Natural killer cell treated with Interleukin-12 subunit alpha and Interleukin-12 subunit beta and Interleukin-15 and Interleukin-18, amount 100 ng/mL, for 72 hours (primary cell): Measurements from ENCODE around the gene METAP1D. TPM values are rescaled to one million over a fixed set of nuclear protein-coding genes. Genes with fewer than 3 reads are reported as not detected.
"Not testable (repeated sequence)": the region's sequence is repeated elsewhere in the genome, so short reads cannot be mapped to it uniquely, and the experiment has no call there.

Experiments
- ATAC-seq, 2 donors: fragments of 150-1000 bp; cut with Tn5 transposase in 1 of 2; sonication (Bioruptor Pico), chemical (Tn5 transposase) in 1 of 2; 2 replicates each; pipeline ENCODE4 v1.10.0; 2021
- DNase-seq: peaks from one replicate; pipeline ENCODE4 v3.0.0; 2022; ENCODE audit warnings: low spot score
- H3K27ac Mint-ChIP-seq, 2 donors: 1 replicate in 1 of 2; 2 replicates in 1 of 2; pipeline ENCODE4 v1.8.0; 2022; ENCODE audit warnings: mixed read lengths in 2 of 2, mild to moderate bottlenecking in 1 of 2, moderate library complexity in 1 of 2
- H3K27me3 Mint-ChIP-seq, 2 donors: 1 replicate in 1 of 2; 2 replicates in 1 of 2; pipeline ENCODE4 v1.8.0; 2022; ENCODE audit warnings: mixed read lengths in 2 of 2
- H3K36me3 Mint-ChIP-seq: one replicate; pipeline ENCODE4 v1.8.0; 2022; ENCODE audit warnings: mixed read lengths
- H3K4me1 Mint-ChIP-seq, 2 donors: 1 replicate in 1 of 2; 2 replicates in 1 of 2; pipeline ENCODE4 v1.8.0; 2022; ENCODE audit warnings: low read depth in 2 of 2, mixed read lengths in 2 of 2, mild to moderate bottlenecking in 1 of 2
- H3K4me3 Mint-ChIP-seq: one replicate; pipeline ENCODE4 v1.8.0; 2022; ENCODE audit warnings: mixed read lengths
- H3K9me3 Mint-ChIP-seq: 2 replicates; pipeline ENCODE4 v1.8.0; 2022; ENCODE audit warnings: mixed read lengths
- total RNA-seq, 2 donors: library from RNA; stranded (reverse); gene quantifications; one replicate each; pipeline ENCODE4 v1.2.3, GENCODE V29; 2022

Gene METAP1D
- total RNA-seq, 2 donors from 2014 or later: 2.8 to 6.6 TPM

DNA sequence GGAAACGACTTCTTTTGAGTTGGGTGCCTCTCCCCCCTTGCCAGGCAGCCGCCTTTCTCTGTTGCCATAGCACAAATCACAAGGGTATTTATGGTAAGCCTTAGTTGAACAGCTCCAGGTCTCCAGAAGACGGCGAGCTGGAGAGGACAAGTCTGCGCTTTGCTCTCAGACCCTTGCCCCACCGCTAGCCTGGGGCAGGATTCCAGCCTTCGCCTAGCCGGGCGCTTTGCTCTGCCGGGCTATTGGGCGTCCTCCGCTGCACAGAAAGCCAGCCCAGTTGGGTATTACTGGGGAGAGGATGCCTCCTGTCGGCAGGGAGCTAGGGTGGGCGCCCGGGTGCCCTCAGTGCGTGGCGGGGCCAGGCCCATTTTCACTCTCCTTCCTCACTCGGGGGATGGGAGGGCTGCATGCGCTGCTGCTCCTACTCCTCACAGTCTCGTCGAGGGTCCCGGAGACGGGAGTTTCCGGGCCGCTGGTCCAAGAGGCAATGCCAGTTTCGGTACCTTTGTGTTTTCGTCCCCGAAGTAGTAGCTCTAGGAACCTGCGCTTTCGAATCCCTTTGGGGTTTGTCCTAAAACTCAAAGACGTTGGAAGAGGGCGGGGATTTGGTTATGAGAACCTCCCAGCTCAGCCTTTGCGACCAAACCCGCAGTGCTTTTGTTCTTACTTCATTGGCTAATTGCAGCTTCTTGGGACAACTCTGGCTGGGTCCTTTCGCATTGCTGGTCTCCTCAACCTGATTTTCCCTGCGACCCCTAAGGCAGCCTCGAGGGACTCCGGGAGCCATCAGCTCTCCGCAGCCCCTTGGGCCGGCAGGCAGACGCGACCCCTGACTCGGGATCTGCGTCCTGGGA is 106.6 kb downstream of the METAP1D start:
- Mint-ChIP-seq H3K36me3 (no peaks in the 10 kb centered on the region), H3K4me1 (peaks cover 30 to 40% of the 10 kb centered on the region in 2 donors), H3K9me3 (no peaks in the 10 kb centered on the region), H3K27me3 (peaks cover 46 to 57% of the 10 kb centered on the region in 2 donors), H3K4me3 (peak overlapping the region; percentile 36), H3K27ac (no peak overlapping the region)
- ATAC-seq (peak; percentile 51 to 70), DNase-seq (no peak)

DNA sequence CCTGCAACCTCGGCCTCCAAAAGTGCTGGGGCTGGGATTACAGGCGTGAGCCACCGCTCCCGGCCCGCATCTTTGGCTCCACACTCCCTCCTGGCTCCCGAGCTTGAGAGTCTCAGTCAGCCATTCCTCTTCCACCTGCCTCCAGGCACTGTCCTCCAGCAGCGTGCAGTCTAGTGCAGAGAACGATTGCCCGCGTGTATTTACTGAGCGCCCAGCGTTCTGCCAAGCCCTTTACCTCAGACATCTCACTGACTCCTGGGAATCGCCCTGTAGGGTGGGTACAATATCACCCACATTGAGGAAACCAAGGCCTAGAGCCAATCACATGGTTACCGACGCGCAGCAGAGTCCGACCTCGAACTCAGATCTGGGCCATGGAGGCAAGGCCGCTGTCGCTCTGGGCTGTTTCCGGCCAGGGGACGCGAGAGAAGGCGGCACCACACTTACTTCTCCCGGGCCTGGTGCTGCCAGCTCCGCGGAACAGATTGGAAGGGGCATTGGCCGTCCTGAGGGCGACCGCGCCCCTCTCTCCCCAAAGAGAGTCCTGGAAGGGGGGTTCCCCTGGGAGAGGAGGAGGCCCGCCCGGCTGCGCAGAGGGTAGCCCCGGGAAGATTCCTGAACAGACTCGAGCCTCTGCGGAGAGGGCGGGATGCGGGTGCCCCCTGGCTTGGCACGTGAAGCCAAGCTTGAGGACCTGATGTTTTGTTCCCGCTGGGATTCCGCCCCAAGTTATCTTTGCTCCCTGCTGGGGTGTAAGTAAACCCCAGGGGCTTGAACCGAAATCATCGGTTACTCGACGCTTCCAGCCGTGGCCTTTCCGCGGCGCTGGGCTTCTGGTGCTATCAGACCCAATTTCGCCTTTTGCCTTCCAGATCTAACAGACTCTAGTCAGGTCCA is 108.2 kb downstream of the METAP1D start:
- Mint-ChIP-seq H3K36me3 (no peaks in the 10 kb centered on the region), H3K9me3 (no peaks in the 10 kb centered on the region), H3K4me3 (peak overlapping the region; percentile 70), H3K4me1 (peaks cover 17 to 27% of the 10 kb centered on the region in 2 donors), H3K27me3 (peaks cover 38 to 49% of the 10 kb centered on the region in 2 donors), H3K27ac (no peak overlapping the region)
- DNase-seq (no peak), ATAC-seq (no peak)

DNA sequence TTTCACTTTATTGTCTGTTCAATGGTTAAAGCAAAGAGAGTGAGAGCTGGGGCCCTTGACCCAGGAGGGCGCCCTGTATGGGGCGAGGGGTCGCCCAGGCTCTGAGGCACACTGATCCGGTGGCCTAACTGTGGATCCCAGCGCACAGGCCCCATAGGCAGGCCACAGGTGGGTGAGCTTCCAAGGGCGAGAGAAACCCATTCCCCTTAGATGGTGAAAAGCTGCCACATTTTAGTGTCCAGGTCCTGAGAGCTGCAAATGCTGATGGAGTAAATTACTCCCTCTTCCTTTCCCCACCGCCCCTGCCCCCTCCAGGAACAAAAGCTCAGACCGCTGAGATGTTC is 108.8 kb downstream of the METAP1D start:
- peaks cover 41 to 47% of the 10 kb centered on the region in 2 donors for H3K27me3 Mint-ChIP-seq

DNA sequence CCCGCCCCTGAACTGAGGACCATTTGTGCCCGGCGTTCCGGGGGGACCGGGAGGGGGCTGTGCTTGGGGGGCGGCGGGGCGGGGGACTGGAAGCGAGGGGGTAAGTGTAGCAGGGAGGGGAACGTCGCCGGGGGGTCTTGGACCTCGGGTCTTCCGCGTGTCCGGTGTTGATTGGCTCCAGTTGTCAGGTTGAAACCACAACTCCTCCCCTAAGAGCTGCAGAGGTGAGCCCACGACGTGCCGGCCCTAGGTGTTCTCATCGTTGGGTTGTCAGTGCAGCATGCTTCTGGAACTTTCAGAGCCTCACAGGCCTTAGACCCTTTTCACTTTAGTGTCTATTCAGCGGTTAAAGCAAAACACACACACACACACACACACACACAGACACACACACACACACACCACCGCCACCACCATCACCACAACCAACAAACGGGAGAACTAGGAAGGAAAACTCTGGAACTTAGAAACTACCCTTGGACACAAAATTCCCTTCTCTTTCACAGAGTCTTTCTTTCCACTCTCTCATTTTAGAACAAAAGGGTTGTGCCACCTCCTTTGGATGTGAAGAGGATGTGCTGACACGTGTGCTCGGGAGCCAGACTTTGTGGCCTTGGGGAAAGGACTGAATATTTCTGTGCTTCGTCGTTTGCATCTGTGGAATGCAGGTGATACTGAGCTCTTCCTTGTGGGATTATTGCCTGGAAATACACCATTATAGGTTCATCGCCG is 109.7 kb downstream of the METAP1D start:
- ATAC-seq: no peak
- Mint-ChIP-seq H3K4me1 (peaks cover 10 to 13% of the 10 kb centered on the region in 2 donors), H3K36me3 (no peaks in the 10 kb centered on the region), H3K9me3 (no peaks in the 10 kb centered on the region), H3K27ac (no peak overlapping the region), H3K4me3 (no peak overlapping the region), H3K27me3 (peaks cover 37 to 39% of the 10 kb centered on the region in 2 donors)
- no peak for DNase-seq

More for the DNA sequence above, 108.8 kb downstream of the METAP1D start:
- Mint-ChIP-seq H3K4me3 (no peak overlapping the region), H3K27ac (no peak overlapping the region), H3K36me3 (no peaks in the 10 kb centered on the region), H3K4me1 (peaks cover 15 to 21% of the 10 kb centered on the region in 2 donors), H3K9me3 (no peaks in the 10 kb centered on the region)
- ATAC-seq (no peak), DNase-seq (no peak)

DNA sequence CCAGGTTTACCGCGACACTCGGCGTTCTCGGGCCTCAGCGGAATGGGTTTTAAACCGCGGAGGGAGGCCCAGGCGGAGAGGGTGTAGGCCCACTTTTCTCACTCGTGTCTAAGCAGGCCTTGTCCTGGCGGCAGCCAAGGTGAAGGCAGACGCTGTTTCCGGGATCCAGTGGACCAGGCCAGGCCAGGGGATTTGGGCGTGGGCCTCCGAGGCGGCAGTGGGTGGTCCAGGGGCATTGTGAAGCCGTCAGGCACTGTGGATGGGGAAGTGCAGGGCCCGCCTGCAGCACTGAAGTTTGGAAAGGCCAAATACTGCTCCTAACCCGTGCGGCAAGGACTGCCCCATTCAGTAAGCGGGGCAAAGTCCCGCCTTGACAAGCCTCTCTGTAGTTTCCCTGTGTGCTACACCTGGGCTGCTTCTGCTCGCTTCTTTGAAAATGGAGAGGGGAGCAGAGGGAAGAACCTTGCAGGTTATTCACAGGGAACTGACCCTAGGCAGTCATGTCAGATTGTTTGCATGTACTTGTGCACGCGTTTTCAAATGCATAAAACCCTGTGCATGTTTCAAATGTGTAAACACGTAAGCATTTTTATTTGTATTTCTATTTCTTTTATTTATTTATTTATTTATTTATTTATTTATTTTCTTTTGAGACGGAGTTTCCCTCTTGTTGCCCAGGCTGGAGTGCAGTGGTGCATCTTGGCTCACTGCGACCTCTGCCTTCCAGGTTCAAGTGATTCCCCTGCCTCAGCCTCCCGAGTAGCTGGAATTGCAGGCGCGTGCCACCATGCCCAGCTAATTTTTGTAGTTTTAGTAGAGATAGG is 110.4 kb downstream of the METAP1D start:
- ATAC-seq (no peak), DNase-seq (no peak)
- no peak overlapping the region for H3K27ac Mint-ChIP-seq
- H3K36me3 Mint-ChIP-seq: no peaks in the 10 kb centered on the region
- peaks cover 40 to 41% of the 10 kb centered on the region in 2 donors for H3K27me3 Mint-ChIP-seq
- H3K4me3 Mint-ChIP-seq: no peak overlapping the region
- peaks cover 10 to 13% of the 10 kb centered on the region in 2 donors for H3K4me1 Mint-ChIP-seq
- no peaks in the 10 kb centered on the region for H3K9me3 Mint-ChIP-seq

DNA sequence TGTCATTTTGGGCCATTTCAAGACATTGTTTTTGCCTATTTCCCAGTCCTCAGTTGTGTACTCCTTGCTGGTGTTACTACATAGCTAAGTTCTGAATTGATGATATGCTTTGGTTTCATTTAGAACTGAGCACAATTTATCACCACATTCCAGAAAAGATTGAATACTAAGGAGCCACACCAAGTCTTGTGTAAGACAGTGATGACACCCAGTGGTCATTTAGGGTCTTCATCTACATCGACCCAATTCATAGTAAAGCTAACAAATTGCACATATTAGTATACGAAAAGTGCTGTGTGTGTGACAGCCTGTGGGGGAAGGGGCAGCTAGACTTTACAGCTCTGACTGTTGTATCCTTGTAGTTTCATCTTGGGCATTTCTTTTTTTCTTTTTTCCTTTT is 113.9 kb downstream of the METAP1D start:
- H3K9me3 Mint-ChIP-seq: no peaks in the 10 kb centered on the region
- H3K4me3 Mint-ChIP-seq: no peak overlapping the region
- H3K36me3 Mint-ChIP-seq: no peaks in the 10 kb centered on the region
- ATAC-seq (no peak), DNase-seq (no peak)
- H3K27me3 Mint-ChIP-seq: peaks cover 26 to 31% of the 10 kb centered on the region in 2 donors
- peaks cover 0 to 4% of the 10 kb centered on the region in 2 donors for H3K4me1 Mint-ChIP-seq
- H3K27ac Mint-ChIP-seq: no peak overlapping the region

DNA sequence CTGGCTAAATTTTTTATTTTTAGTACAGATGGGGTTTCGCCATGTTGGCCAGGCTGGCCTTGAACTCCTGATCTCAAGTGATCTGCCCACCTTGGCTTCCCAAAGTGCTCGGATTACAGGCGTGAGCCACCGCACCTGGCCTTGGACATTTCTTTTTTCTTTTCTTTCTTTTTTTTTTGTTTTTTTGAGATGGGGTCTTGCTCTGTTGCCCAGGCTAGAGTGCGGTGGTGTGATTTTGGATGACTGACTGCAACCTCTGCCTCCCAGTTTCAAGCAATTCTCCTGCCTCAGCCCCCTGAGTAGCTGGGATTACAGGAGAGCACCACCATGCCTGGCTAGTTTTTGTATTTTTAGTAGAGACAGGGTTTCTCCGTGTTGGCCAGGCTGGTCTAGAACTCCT is 114.4 kb downstream of the METAP1D start:
- H3K27ac Mint-ChIP-seq, H3K9me3 Mint-ChIP-seq, H3K4me1 Mint-ChIP-seq, H3K36me3 Mint-ChIP-seq, DNase-seq, ATAC-seq, H3K4me3 Mint-ChIP-seq: not testable (repeated sequence)
- H3K27me3 Mint-ChIP-seq: peaks cover 30 to 35% of the 10 kb centered on the region in 2 donors

DNA sequence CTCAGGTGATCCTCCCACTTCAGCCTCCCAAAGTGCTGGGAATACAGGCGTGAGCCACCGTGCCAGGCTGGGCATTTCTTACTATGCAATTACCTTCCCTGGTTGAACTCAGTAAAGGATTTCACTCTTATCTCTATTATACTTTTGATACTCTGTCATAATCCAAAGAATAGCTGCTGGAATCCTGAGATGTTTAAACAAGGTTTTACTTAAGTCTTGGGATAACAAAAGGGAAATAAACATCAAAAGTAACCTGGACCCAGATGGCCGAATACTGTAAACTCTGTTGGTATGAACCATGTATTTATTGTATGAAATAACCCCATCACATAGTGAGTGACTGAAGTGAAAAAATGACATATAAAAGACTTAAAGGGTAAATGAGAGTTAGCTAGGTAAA is 114.8 kb downstream of the METAP1D start:
- Mint-ChIP-seq H3K27ac (no peak overlapping the region), H3K9me3 (no peaks in the 10 kb centered on the region), H3K27me3 (peaks cover 28 to 35% of the 10 kb centered on the region in 2 donors), H3K36me3 (no peaks in the 10 kb centered on the region), H3K4me3 (no peak overlapping the region), H3K4me1 (peaks cover 0 to 2% of the 10 kb centered on the region in 2 donors)
- no peak for ATAC-seq
- no peak for DNase-seq

DNA sequence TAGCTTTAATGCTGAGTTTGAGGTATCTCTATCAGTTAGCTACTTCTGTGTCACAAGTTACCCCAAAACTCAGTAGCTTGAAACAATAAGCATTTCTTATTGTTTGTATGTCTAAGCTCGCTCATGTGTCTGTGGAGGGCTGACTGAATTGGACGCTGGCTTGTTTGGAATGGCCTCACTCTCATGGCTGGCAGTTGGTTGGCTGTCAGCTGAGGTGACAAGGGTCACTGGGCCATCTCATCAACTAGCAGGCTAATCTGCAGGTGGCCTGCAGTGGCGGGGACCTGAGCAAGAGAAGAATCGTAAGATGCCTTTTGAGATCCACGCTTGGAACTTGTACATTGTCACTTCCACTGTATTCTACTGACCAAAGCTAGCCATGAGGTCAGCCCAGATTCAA is 116.4 kb downstream of the METAP1D start:
- no peaks in the 10 kb centered on the region for H3K4me1 Mint-ChIP-seq
- peaks cover 21 to 35% of the 10 kb centered on the region in 2 donors for H3K27me3 Mint-ChIP-seq
- no peak for DNase-seq
- no peaks in the 10 kb centered on the region for H3K36me3 Mint-ChIP-seq
- no peak for ATAC-seq
- no peaks in the 10 kb centered on the region for H3K9me3 Mint-ChIP-seq
- H3K27ac Mint-ChIP-seq: no peak overlapping the region
- no peak overlapping the region for H3K4me3 Mint-ChIP-seq

DNA sequence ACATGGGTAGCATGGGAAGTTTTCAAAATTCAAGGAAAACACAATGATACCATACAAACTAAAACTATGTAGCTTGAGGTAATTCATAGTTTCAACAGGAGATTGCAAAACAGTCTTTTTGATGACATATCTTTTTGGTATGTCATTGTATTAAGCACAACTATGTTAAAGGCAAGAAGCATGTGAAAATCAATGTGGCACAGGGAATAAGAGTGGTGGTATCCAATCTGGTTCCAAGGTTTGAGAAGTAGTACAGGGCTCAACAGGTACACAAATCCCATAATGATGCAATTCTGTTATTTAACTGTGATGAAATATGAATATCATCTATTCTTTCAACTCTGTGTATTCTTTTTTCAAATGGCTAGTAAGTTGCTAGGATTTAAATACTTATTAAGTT is 119.3 kb downstream of the METAP1D start:
- no peak overlapping the region for H3K4me3 Mint-ChIP-seq
- DNase-seq (no peak), ATAC-seq (no peak)
- H3K4me1 Mint-ChIP-seq: no peaks in the 10 kb centered on the region
- H3K27ac Mint-ChIP-seq: no peak overlapping the region
- H3K36me3 Mint-ChIP-seq: no peaks in the 10 kb centered on the region
- H3K9me3 Mint-ChIP-seq: no peaks in the 10 kb centered on the region
- peaks cover 18 to 31% of the 10 kb centered on the region in 2 donors for H3K27me3 Mint-ChIP-seq

DNA sequence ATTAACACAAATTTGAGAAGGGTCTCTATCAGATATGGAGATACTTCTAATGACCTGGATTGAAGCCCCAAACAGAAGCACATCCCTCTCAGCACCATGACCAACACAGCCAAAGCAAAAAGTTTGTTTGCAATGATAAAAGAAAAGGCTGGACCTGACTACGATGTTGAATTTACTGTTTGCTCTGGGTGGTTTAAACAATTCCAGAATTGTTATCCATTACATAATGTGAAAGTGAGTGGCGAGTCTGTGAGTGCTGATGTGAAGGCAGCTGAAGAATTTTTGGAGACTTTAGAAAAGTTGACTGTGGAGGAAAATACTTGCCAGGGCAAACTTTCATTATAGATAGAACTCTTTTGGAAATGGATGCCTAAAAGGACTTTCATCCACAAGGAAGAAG is 120.4 kb downstream of the METAP1D start:
- Mint-ChIP-seq H3K27me3 (peaks cover 12 to 23% of the 10 kb centered on the region in 2 donors), H3K9me3 (no peaks in the 10 kb centered on the region), H3K27ac (no peak overlapping the region), H3K4me3 (no peak overlapping the region), H3K4me1 (no peaks in the 10 kb centered on the region), H3K36me3 (no peaks in the 10 kb centered on the region)
- ATAC-seq: no peak
- no peak for DNase-seq

DNA sequence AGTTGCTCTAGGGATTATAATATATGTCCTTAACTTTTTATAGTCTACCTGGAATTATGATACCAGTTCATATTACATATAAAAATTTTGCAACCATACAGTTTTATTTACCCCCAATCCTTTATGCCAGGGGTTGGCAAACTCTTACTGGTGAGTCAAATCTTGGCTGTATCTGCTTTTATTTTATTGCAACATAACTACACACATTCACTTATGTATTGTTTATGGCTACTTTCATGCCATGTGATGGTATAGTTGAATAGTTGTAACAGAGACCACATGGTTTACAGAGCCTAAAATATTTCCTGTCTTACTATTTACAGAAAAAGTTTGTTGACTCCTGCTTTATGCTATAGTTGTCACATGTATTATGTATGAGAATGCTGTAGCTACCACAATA is 128.7 kb downstream of the METAP1D start:
- Mint-ChIP-seq H3K4me3 (no peak overlapping the region), H3K4me1 (no peaks in the 10 kb centered on the region), H3K36me3 (no peaks in the 10 kb centered on the region), H3K27ac (no peak overlapping the region), H3K9me3 (no peaks in the 10 kb centered on the region), H3K27me3 (peaks cover 0 to 4% of the 10 kb centered on the region in 2 donors)
- ATAC-seq (no peak), DNase-seq (no peak)

DNA sequence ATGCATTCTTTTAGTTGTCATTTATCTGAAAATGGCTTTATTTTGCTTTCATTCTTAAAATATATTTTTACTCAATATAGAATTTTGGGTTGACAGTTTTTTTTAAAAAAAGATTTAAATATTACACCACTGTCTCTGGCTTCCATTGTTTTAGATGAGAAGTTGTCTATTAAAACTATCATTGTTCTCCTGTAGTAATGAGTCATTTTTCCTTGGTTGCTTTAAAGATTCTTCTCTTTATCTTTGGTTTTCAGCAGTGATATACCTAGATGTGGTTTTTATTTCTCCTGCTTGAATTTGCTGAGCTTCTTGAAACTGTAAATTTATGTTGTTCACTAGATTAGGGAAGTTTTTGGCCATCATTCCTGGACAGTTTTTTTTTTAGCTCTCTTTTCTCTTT is 129.7 kb downstream of the METAP1D start:
- Mint-ChIP-seq H3K36me3 (no peaks in the 10 kb centered on the region), H3K27me3 (peaks cover 0 to 5% of the 10 kb centered on the region in 2 donors), H3K4me3 (no peak overlapping the region), H3K27ac (no peak overlapping the region), H3K4me1 (no peaks in the 10 kb centered on the region), H3K9me3 (no peaks in the 10 kb centered on the region)
- ATAC-seq (no peak), DNase-seq (no peak)
